Measurements from ENCODE around the gene PPP2R2D.
"Not testable (repeated sequence)": the region's sequence is repeated elsewhere in the genome, so short reads cannot be mapped to it uniquely, and the experiment has no call there.

Gene PPP2R2D

GRCh38 chr10:131937836-131938235 is 37.0 kb downstream of the PPP2R2D start:
- H3K27me3 ChIP-seq (ENCODE audit: low read depth) = no peaks in the 10 kb centered on the region
- H3K36me3 ChIP-seq (replicated peaks) = peaks cover 41% of the 10 kb centered on the region
- in situ Hi-C loops (cut with MboI; ENCODE audit: low sequenced_read_pairs) = no loop called here

GRCh38 chr10:131938681-131939080 is 37.9 kb downstream of the PPP2R2D start:
- Histone ChIP-seq H3K4me1 (no peaks in the 10 kb centered on the region), H3K36me3 (replicated peaks) (peaks cover 42% of the 10 kb centered on the region), H3K4me3 (no peak overlapping the region), H3K27me3 (ENCODE audit: low read depth) (no peaks in the 10 kb centered on the region), H3K9me3 (no peaks in the 10 kb centered on the region)
- DNase-seq (ENCODE audit: low spot score in 2 of 2) = no peak
- in situ Hi-C loops (cut with MboI; ENCODE audit: low sequenced_read_pairs) = no loop called here

More at GRCh38 chr10:131937836-131938235, 37.0 kb downstream of the PPP2R2D start:
- Histone ChIP-seq H3K9me3 (no peaks in the 10 kb centered on the region), H3K4me3 (no peak overlapping the region), H3K4me1 (no peaks in the 10 kb centered on the region)
- no peak for DNase-seq (ENCODE audit: low spot score in 2 of 2)

- Histone ChIP-seq H3K4me3 (no peak overlapping the region), H3K27me3 (ENCODE audit: low read depth) (no peaks in the 10 kb centered on the region), H3K9me3 (no peaks in the 10 kb centered on the region), H3K36me3 (replicated peaks) (peaks cover 59% of the 10 kb centered on the region), H3K4me1 (no peaks in the 10 kb centered on the region)
- in situ Hi-C loops (cut with MboI; ENCODE audit: low sequenced_read_pairs) = no loop called here
- no peak for DNase-seq (ENCODE audit: low spot score in 2 of 2)
Observed at GRCh38 chr10:131942455-131942854, 41.6 kb downstream of the PPP2R2D start.

GRCh38 chr10:131943021-131943814 is 42.4 kb downstream of the PPP2R2D start:
- peak in 1 of 2 experiments; percentile 46 for DNase-seq (ENCODE audit: low spot score in 2 of 2)
- in situ Hi-C loops (cut with MboI; ENCODE audit: low sequenced_read_pairs) = no loop called here
- Histone ChIP-seq H3K4me3 (no peak overlapping the region), H3K27me3 (ENCODE audit: low read depth) (no peaks in the 10 kb centered on the region), H3K36me3 (replicated peaks) (peaks cover 64% of the 10 kb centered on the region), H3K9me3 (no peaks in the 10 kb centered on the region), H3K4me1 (no peaks in the 10 kb centered on the region)

- in situ Hi-C loops (cut with MboI; ENCODE audit: low sequenced_read_pairs) = no loop called here
- no peak for DNase-seq (ENCODE audit: low spot score in 2 of 2)
- no peaks in the 10 kb centered on the region for H3K27me3 ChIP-seq (ENCODE audit: low read depth)
- no peaks in the 10 kb centered on the region for H3K9me3 ChIP-seq
- peaks cover 70% of the 10 kb centered on the region for H3K36me3 ChIP-seq (replicated peaks)
- no peaks in the 10 kb centered on the region for H3K4me1 ChIP-seq
- H3K4me3 ChIP-seq = no peak overlapping the region
Observed at GRCh38 chr10:131944412-131944811, 43.6 kb downstream of the PPP2R2D start.

GRCh38 chr10:131944976-131945695 is 44.3 kb downstream of the PPP2R2D start:
- Histone ChIP-seq H3K36me3 (replicated peaks) (peaks cover 69% of the 10 kb centered on the region), H3K27me3 (ENCODE audit: low read depth) (no peaks in the 10 kb centered on the region), H3K4me3 (no peak overlapping the region), H3K4me1 (no peaks in the 10 kb centered on the region), H3K9me3 (no peaks in the 10 kb centered on the region)
- no peak for DNase-seq (ENCODE audit: low spot score in 2 of 2)
- in situ Hi-C loops (cut with MboI; ENCODE audit: low sequenced_read_pairs) = no loop called here

- no peaks in the 10 kb centered on the region for H3K27me3 ChIP-seq (ENCODE audit: low read depth)
- no peaks in the 10 kb centered on the region for H3K4me1 ChIP-seq
- no peak overlapping the region for H3K4me3 ChIP-seq
- no peaks in the 10 kb centered on the region for H3K9me3 ChIP-seq
- H3K36me3 ChIP-seq (replicated peaks) = peaks cover 68% of the 10 kb centered on the region
- no peak for DNase-seq (ENCODE audit: low spot score in 2 of 2)
- in situ Hi-C loops (cut with MboI; ENCODE audit: low sequenced_read_pairs) = no loop called here
Observed at GRCh38 chr10:131946321-131946751, 45.5 kb downstream of the PPP2R2D start.

GRCh38 chr10:131946880-131947279 is 46.1 kb downstream of the PPP2R2D start:
- Histone ChIP-seq H3K9me3 (no peaks in the 10 kb centered on the region), H3K4me1 (no peaks in the 10 kb centered on the region), H3K27me3 (ENCODE audit: low read depth) (no peaks in the 10 kb centered on the region), H3K36me3 (replicated peaks) (peaks cover 65% of the 10 kb centered on the region), H3K4me3 (no peak overlapping the region)
- in situ Hi-C loops (cut with MboI; ENCODE audit: low sequenced_read_pairs) = no loop called here
- DNase-seq (ENCODE audit: low spot score in 2 of 2) = no peak

GRCh38 chr10:131947631-131948347 is 47.0 kb downstream of the PPP2R2D start:
- peaks cover 62% of the 10 kb centered on the region for H3K36me3 ChIP-seq (replicated peaks)
- no peaks in the 10 kb centered on the region for H3K9me3 ChIP-seq
- no peaks in the 10 kb centered on the region for H3K4me1 ChIP-seq
- DNase-seq (ENCODE audit: low spot score in 2 of 2) = no peak
- in situ Hi-C loops (cut with MboI; ENCODE audit: low sequenced_read_pairs) = no loop called here
- no peak overlapping the region for H3K4me3 ChIP-seq
- no peaks in the 10 kb centered on the region for H3K27me3 ChIP-seq (ENCODE audit: low read depth)

- DNase-seq (ENCODE audit: low spot score in 2 of 2) = no peak
- no peaks in the 10 kb centered on the region for H3K9me3 ChIP-seq
- H3K4me3 ChIP-seq = no peak overlapping the region
- no peaks in the 10 kb centered on the region for H3K4me1 ChIP-seq
- peaks cover 62% of the 10 kb centered on the region for H3K36me3 ChIP-seq (replicated peaks)
- H3K27me3 ChIP-seq (ENCODE audit: low read depth) = no peaks in the 10 kb centered on the region
- in situ Hi-C loops (cut with MboI; ENCODE audit: low sequenced_read_pairs) = no loop called here
Observed at GRCh38 chr10:131948501-131948900, 47.7 kb downstream of the PPP2R2D start.

- peaks cover 64% of the 10 kb centered on the region for H3K36me3 ChIP-seq (replicated peaks)
Observed at GRCh38 chr10:131949041-131949862, 48.4 kb downstream of the PPP2R2D start.

GRCh38 chr10:131949908-131950307 is 49.1 kb downstream of the PPP2R2D start:
- H3K4me1 ChIP-seq; H3K4me3 ChIP-seq; in situ Hi-C loops (cut with MboI; ENCODE audit: low sequenced_read_pairs); H3K27me3 ChIP-seq (ENCODE audit: low read depth); H3K9me3 ChIP-seq; DNase-seq (ENCODE audit: low spot score in 2 of 2): not testable (repeated sequence)
- H3K36me3 ChIP-seq (replicated peaks) = peaks cover 67% of the 10 kb centered on the region

More at GRCh38 chr10:131949041-131949862, 48.4 kb downstream of the PPP2R2D start:
- no peaks in the 10 kb centered on the region for H3K9me3 ChIP-seq
- no peaks in the 10 kb centered on the region for H3K4me1 ChIP-seq
- no peak for DNase-seq (ENCODE audit: low spot score in 2 of 2)
- H3K27me3 ChIP-seq (ENCODE audit: low read depth) = no peaks in the 10 kb centered on the region
- in situ Hi-C loops (cut with MboI; ENCODE audit: low sequenced_read_pairs) = no loop called here
- H3K4me3 ChIP-seq = no peak overlapping the region

- no peaks in the 10 kb centered on the region for H3K4me1 ChIP-seq
- no peaks in the 10 kb centered on the region for H3K27me3 ChIP-seq (ENCODE audit: low read depth)
- DNase-seq (ENCODE audit: low spot score in 2 of 2) = no peak
- in situ Hi-C loops (cut with MboI; ENCODE audit: low sequenced_read_pairs) = no loop called here
- no peak overlapping the region for H3K4me3 ChIP-seq
- no peaks in the 10 kb centered on the region for H3K9me3 ChIP-seq
- peaks cover 42% of the 10 kb centered on the region for H3K36me3 ChIP-seq (replicated peaks)
Observed at GRCh38 chr10:131954356-131954965, 53.7 kb downstream of the PPP2R2D start.
